Keratinocyte (primary cell): Measurements from ENCODE around the gene STX7.

Experiments used
- EZH2 ChIP-seq: IDR thresholded peaks from one replicate; pipeline ENCODE4 v1.6.1; 2012; ENCODE audit warnings: inconsistent platforms, mild to moderate bottlenecking, low read length, moderate library complexity
- TF ChIP-seq, protein P1 (sequence below), 3 experiments: IDR thresholded peaks in 1 of 3; conservative IDR thresholded peaks in 1 of 3; optimal IDR thresholded peaks in 1 of 3; 2 replicates in 2 of 3; 3 replicates in 1 of 3; pipeline versions ENCODE3 to v1.5.1; 2011; ENCODE audit warnings: low read length in 3 of 3, mild to moderate bottlenecking in 3 of 3, moderate library complexity in 2 of 3, control low read depth in 1 of 3, inconsistent platforms in 1 of 3; ENCODE audit not compliant: insufficient read depth in 2 of 3; ENCODE audit errors: extremely low read depth in 1 of 3

DNA sequence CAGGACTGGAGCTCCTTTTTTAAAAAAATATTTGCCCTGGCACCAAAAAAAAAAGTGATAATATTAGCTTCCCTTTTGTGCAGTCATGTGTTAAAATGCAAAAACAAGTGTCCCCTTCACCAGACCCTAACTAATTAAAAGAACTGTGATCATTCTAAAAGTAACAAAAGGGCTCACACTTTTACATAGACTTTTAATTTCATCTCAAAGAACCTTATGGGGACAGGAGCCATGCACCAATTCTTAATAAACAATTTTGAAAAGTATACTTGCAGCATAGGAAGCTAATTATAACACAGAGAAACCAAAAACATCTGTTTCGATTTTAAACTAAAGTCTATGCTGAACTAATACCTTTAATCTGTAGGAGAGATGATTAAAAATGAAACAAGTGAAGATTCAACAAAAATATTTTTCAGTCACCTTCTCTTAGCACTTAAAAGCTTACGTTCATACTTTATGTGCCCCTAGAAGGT, 17.3 kb downstream of the STX7 start:
- TF ChIP-seq, protein P1, sequence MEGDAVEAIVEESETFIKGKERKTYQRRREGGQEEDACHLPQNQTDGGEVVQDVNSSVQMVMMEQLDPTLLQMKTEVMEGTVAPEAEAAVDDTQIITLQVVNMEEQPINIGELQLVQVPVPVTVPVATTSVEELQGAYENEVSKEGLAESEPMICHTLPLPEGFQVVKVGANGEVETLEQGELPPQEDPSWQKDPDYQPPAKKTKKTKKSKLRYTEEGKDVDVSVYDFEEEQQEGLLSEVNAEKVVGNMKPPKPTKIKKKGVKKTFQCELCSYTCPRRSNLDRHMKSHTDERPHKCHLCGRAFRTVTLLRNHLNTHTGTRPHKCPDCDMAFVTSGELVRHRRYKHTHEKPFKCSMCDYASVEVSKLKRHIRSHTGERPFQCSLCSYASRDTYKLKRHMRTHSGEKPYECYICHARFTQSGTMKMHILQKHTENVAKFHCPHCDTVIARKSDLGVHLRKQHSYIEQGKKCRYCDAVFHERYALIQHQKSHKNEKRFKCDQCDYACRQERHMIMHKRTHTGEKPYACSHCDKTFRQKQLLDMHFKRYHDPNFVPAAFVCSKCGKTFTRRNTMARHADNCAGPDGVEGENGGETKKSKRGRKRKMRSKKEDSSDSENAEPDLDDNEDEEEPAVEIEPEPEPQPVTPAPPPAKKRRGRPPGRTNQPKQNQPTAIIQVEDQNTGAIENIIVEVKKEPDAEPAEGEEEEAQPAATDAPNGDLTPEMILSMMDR (optimal IDR thresholded peaks at IDR 0.05 in 1 of 3, IDR thresholded peaks at IDR 0.05 in 1 of 3, conservative IDR thresholded peaks at IDR 0.05 in 1 of 3; ENCODE audit: extremely low read depth in 1 of 3, insufficient read depth in 2 of 3, low read length in 3 of 3), result no peak
- TF ChIP-seq EZH2, result no peak
